H1 (cell line): ENCODE results near the gene SMTNL1. TPM values are rescaled to one million over a fixed set of nuclear protein-coding genes. Genes with fewer than 3 reads are reported as not detected.

Experiments
- CTCF ChIA-PET: fragments of 300-600 bp; sonication (Branson Sonifier 250); formaldehyde crosslinking; loops from one replicate; lab custom pipeline; 2021; ENCODE audit not compliant: partially characterized antibody; lab: Charles Lee
- POLR2A ChIA-PET: fragments of 300-600 bp; sonication (Branson Sonifier 250); formaldehyde crosslinking; loops from one replicate; lab custom pipeline; 2021; ENCODE audit warnings: inconsistent platforms; ENCODE audit not compliant: partially characterized antibody; lab: Charles Lee
- DNase-seq, 2 experiments: peaks; one replicate each; pipeline versions ENCODE4 v3.0.0 to v3.0.0-alpha.2; 2010 to 2022; ENCODE audit warnings: low spot score in 2 of 2, low read depth in 1 of 2, mixed read lengths in 1 of 2
- FAIRE-seq: peaks from 2 replicates; lab custom pipeline; 2011; peaks lifted over from hg19 to GRCh38; lab: Jason Lieb, UNC
- H2AFZ ChIP-seq: 2 replicates; pipeline ENCODE4 v1.8.1; 2012; ENCODE audit warnings: low read length, inconsistent platforms
- H2AK5ac ChIP-seq: 2 replicates; pipeline ENCODE4 v1.6.1; 2013; ENCODE audit warnings: low read depth, low read length
- H2BK120ac ChIP-seq: replicated peaks from 2 replicates; pipeline ENCODE3; 2013; ENCODE audit warnings: low read depth, low read length, inconsistent platforms
- H2BK12ac ChIP-seq: 2 replicates; pipeline ENCODE4 v1.6.1; 2013; ENCODE audit warnings: low read depth, low read length
- H2BK15ac ChIP-seq: 2 replicates; pipeline ENCODE4 v1.6.1; 2013; ENCODE audit warnings: low read length
- H2BK20ac ChIP-seq: 2 replicates; pipeline ENCODE4 v1.6.1; 2013; ENCODE audit warnings: low read length
- H2BK5ac ChIP-seq: 2 replicates; pipeline ENCODE4 v1.6.1; 2013; ENCODE audit warnings: low read depth, low read length
- H3K14ac ChIP-seq: 2 replicates; pipeline ENCODE4 v1.6.1; 2013; ENCODE audit warnings: inconsistent platforms; ENCODE audit not compliant: insufficient read length
- H3K18ac ChIP-seq: 2 replicates; pipeline ENCODE4 v1.6.1; 2013; ENCODE audit warnings: low read length; ENCODE audit errors: extremely low read depth
- H3K23ac ChIP-seq: 2 replicates; pipeline ENCODE4 v1.6.1; 2013; ENCODE audit warnings: inconsistent platforms; ENCODE audit not compliant: insufficient read length
- H3K23me2 ChIP-seq: 2 replicates; pipeline ENCODE4 v1.6.1; 2013; ENCODE audit warnings: low read depth, low read length
- H3K27ac ChIP-seq: 2 replicates; pipeline ENCODE4 v1.6.1; 2011; ENCODE audit warnings: low read depth, low read length, inconsistent platforms
- H3K27me3 ChIP-seq, 4 experiments: replicated peaks in 1 of 4; 1 replicate in 1 of 4; 2 replicates in 3 of 4; pipeline versions ENCODE4 v1.6.1 to v1.8.1; 2011 to 2013; ENCODE audit warnings: low read length in 3 of 4, mild to moderate bottlenecking in 3 of 4, inconsistent platforms in 2 of 4, mixed read lengths in 2 of 4, moderate library complexity in 1 of 4; ENCODE audit not compliant: control insufficient read depth in 3 of 4, insufficient read depth in 3 of 4; ENCODE audit errors: extremely low read depth in 1 of 4
- H3K36me3 ChIP-seq, 4 experiments: 2 replicates each; pipeline versions ENCODE4 v1.6.1 to v1.8.1; 2011 to 2013; ENCODE audit warnings: mild to moderate bottlenecking in 4 of 4, low read length in 3 of 4, moderate library complexity in 2 of 4, control low read depth in 1 of 4, inconsistent platforms in 1 of 4; ENCODE audit not compliant: insufficient read depth in 4 of 4, control insufficient read depth in 2 of 4
- H3K4ac ChIP-seq: replicated peaks from 2 replicates; pipeline ENCODE3; 2013; ENCODE audit warnings: low read length, low read depth, mixed read lengths, inconsistent platforms; ENCODE audit not compliant: insufficient read length
- H3K4me1 ChIP-seq, 4 experiments: replicated peaks in 1 of 4; 1 replicate in 1 of 4; 2 replicates in 3 of 4; pipeline versions ENCODE4 v1.6.1 to v1.8.1; 2011 to 2013; ENCODE audit warnings: low read length in 3 of 4, inconsistent platforms in 2 of 4, mixed read lengths in 1 of 4; ENCODE audit not compliant: insufficient read depth in 4 of 4, control insufficient read depth in 3 of 4
- H3K4me2 ChIP-seq, 2 experiments: 2 replicates each; pipeline versions ENCODE4 v1.6.1 to v1.8.1; 2011 to 2013; ENCODE audit warnings: low read depth in 2 of 2, low read length in 2 of 2, control low read depth in 1 of 2, inconsistent platforms in 1 of 2, mild to moderate bottlenecking in 1 of 2; ENCODE audit not compliant: insufficient read depth in 1 of 2
- H3K4me3 ChIP-seq, 4 experiments: fragments of 200-600, 300-600 bp in 1 of 4; sonication (generic), shearing (Covaris generic), sonication (Bioruptor Twin) in 1 of 4; 2 replicates each; pipeline versions ENCODE4 v1.5.1 to v1.8.1; 2011 to 2016; ENCODE audit warnings: low read length in 4 of 4, low read depth in 3 of 4, control low read depth in 2 of 4, inconsistent platforms in 2 of 4, mild to moderate bottlenecking in 2 of 4, mixed read lengths in 1 of 4, moderate library complexity in 1 of 4; ENCODE audit not compliant: insufficient read depth in 2 of 4; ENCODE audit errors: extremely low read depth in 1 of 4
- H3K56ac ChIP-seq: replicated peaks from 2 replicates; pipeline ENCODE3; 2013; ENCODE audit warnings: low read depth, mild to moderate bottlenecking, mixed read lengths, low read length, inconsistent platforms; ENCODE audit not compliant: insufficient read length
- H3K79me1 ChIP-seq: 2 replicates; pipeline ENCODE4 v1.6.1; 2013; ENCODE audit warnings: low read depth, low read length, control low read depth
- H3K79me2 ChIP-seq, 2 experiments: 2 replicates each; pipeline versions ENCODE4 v1.6.1 to v1.8.1; 2012 to 2013; ENCODE audit warnings: low read length in 2 of 2, mild to moderate bottlenecking in 2 of 2, inconsistent platforms in 1 of 2; ENCODE audit not compliant: insufficient read depth in 2 of 2, control insufficient read depth in 1 of 2
- H3K9ac ChIP-seq, 4 experiments: replicated peaks in 1 of 4; 1 replicate in 1 of 4; 2 replicates in 3 of 4; pipeline versions ENCODE4 v1.6.1 to v1.8.1; 2011 to 2013; ENCODE audit warnings: low read depth in 3 of 4, low read length in 3 of 4, control low read depth in 2 of 4, mild to moderate bottlenecking in 2 of 4, moderate library complexity in 2 of 4, inconsistent platforms in 1 of 4; ENCODE audit errors: extremely low read depth in 1 of 4
- H3K9me3 ChIP-seq, 2 experiments: 2 replicates each; pipeline versions ENCODE4 v1.6.1 to v1.8.1; 2012 to 2013; ENCODE audit warnings: mild to moderate bottlenecking in 2 of 2, moderate library complexity in 2 of 2, control low read depth in 1 of 2, inconsistent platforms in 1 of 2, low read depth in 1 of 2, low read length in 1 of 2, mixed read lengths in 1 of 2; ENCODE audit not compliant: insufficient read depth in 2 of 2
- H4K20me1 ChIP-seq, 2 experiments: replicated peaks in 1 of 2; 2 replicates each; pipeline versions ENCODE3 to v1.8.1; 2011 to 2013; ENCODE audit warnings: inconsistent platforms in 2 of 2, low read length in 2 of 2, mild to moderate bottlenecking in 1 of 2; ENCODE audit not compliant: insufficient read depth in 2 of 2, control insufficient read depth in 1 of 2
- H4K5ac ChIP-seq: 2 replicates; pipeline ENCODE4 v1.6.1; 2013; ENCODE audit warnings: low read length, low read depth, mixed read lengths, inconsistent platforms; ENCODE audit not compliant: insufficient read length
- H4K8ac ChIP-seq: 2 replicates; pipeline ENCODE4 v1.8.0; 2013; ENCODE audit warnings: mild to moderate bottlenecking, moderate library complexity, low read length, inconsistent platforms; ENCODE audit not compliant: insufficient read depth; ENCODE audit errors: extremely low read depth
- H4K91ac ChIP-seq: replicated peaks from 2 replicates; pipeline ENCODE3; 2013; ENCODE audit warnings: low read length, mixed read lengths, inconsistent platforms; ENCODE audit not compliant: insufficient read length
- CHD2 ChIP-seq: IDR thresholded peaks from 2 replicates; pipeline ENCODE4 v1.6.1; 2012; ENCODE audit warnings: low read length, improper control_type of control experiment
- E2F6 ChIP-seq: IDR thresholded peaks from 2 replicates; pipeline ENCODE4 v1.6.1; 2012; ENCODE audit warnings: inconsistent platforms
- FOSL1 ChIP-seq: IDR thresholded peaks from 2 replicates; pipeline ENCODE4 v1.6.1; 2011; ENCODE audit warnings: mild to moderate bottlenecking, low read depth, low read length, moderate library complexity; ENCODE audit not compliant: insufficient read depth
- GABPA ChIP-seq: IDR thresholded peaks from 2 replicates; pipeline ENCODE4 v1.6.1; 2011; ENCODE audit warnings: mild to moderate bottlenecking, low read length, moderate library complexity, borderline replicate concordance; ENCODE audit not compliant: insufficient read depth
- HDAC2 ChIP-seq, 2 experiments: fragments of 300-600 bp in 1 of 2; sonication (generic) in 1 of 2; IDR thresholded peaks; 2 replicates each; pipeline ENCODE4 v1.6.1; 2011 to 2012; ENCODE audit warnings: low read depth in 2 of 2, low read length in 2 of 2, mild to moderate bottlenecking in 2 of 2, moderate library complexity in 2 of 2, borderline replicate concordance in 1 of 2, inconsistent platforms in 1 of 2
- NRF1 ChIP-seq: IDR thresholded peaks from 2 replicates; pipeline ENCODE4 v1.6.1; 2011; ENCODE audit warnings: mild to moderate bottlenecking, low read depth, low read length, improper control_type of control experiment
- RAD21 ChIP-seq, 2 experiments: IDR thresholded peaks in 1 of 2; conservative IDR thresholded peaks in 1 of 2; 2 replicates each; pipeline ENCODE4 v1.6.1; 2011; ENCODE audit warnings: low read depth in 2 of 2, low read length in 2 of 2, improper control_type of control experiment in 1 of 2, inconsistent platforms in 1 of 2, mild to moderate bottlenecking in 1 of 2, moderate library complexity in 1 of 2
- SIRT6 ChIP-seq: IDR thresholded peaks from one replicate; pipeline ENCODE4 v1.7.1; 2012; ENCODE audit warnings: low read length, inconsistent platforms
- SIX5 ChIP-seq: IDR thresholded peaks from 2 replicates; pipeline ENCODE4 v1.6.1; 2011; ENCODE audit warnings: mild to moderate bottlenecking, low read depth, low read length
- SP1 ChIP-seq: IDR thresholded peaks from 2 replicates; pipeline ENCODE4 v1.6.1; 2011; ENCODE audit warnings: low read depth, low read length
- SP2 ChIP-seq: IDR thresholded peaks from 2 replicates; pipeline ENCODE4 v1.6.1; 2012; ENCODE audit warnings: mild to moderate bottlenecking, low read length, inconsistent platforms
- TBP ChIP-seq: IDR thresholded peaks from 2 replicates; pipeline ENCODE4 v1.6.1; 2011; ENCODE audit warnings: low read depth, low read length, improper control_type of control experiment
- TEAD4 ChIP-seq: IDR thresholded peaks from 2 replicates; pipeline ENCODE4 v1.6.1; 2012; ENCODE audit warnings: low read depth, low read length, inconsistent platforms, mixed read lengths
- WGBS, 2 experiments: shearing (Covaris generic) in 1 of 2; methylation state at CpG; one replicate each; pipeline versions ENCODE4 v1.1.6 to v1.1.7; 2013 to 2015; ENCODE audit warnings: low lambda C conversion rate in 2 of 2, mixed read lengths in 2 of 2, inconsistent platforms in 1 of 2, low coverage in 1 of 2, missing lambda C conversion rate in 1 of 2; ENCODE audit not compliant: insufficient replicate concordance in 2 of 2, insufficient coverage in 1 of 2, insufficient read length in 1 of 2; ENCODE audit errors: extremely low coverage in 1 of 2, missing lambda C conversion rate in 1 of 2; 5-methylcytosine and 5-hydroxymethylcytosine counted together
- polyA plus RNA-seq, 7 experiments: library from polyadenylated mRNA; depleted of rRNA in 3 of 7; stranded (reverse) in 5 of 7; unstranded in 2 of 7; fragments of >200 nt in 5 of 7; fragments of 200-250 nt in 2 of 7; gene quantifications; 1 replicate in 5 of 7; 2 replicates in 1 of 7; 4 replicates in 1 of 7; pipeline versions ENCODE4 v1.2.1 to v1.2.3, GENCODE V29; 2011 to 2013; ENCODE audit warnings: missing spikeins in 2 of 7, mixed read lengths in 2 of 7
- total RNA-seq: library from RNA; stranded (reverse); fragmentation: NEBNext Ultra II Directional; extraction: Animal tissue kit (Norgen Biotek cat#: 25700); gene quantifications from 2 replicates; pipeline ENCODE4 v1.2.1, GENCODE V29; 2021

The SMTNL1 gene
- total and polyA plus RNA-seq, 2 of the 8 experiments (the other 6 are each of a cell fraction or from before 2014, with no cell fraction given) = 0.18 TPM; not detected in 1

GRCh38 chr11:57588046-57588710 lies 50.8 kb downstream of the SMTNL1 start:
- no peaks in the 10 kb centered on the region for H3K79me1 ChIP-seq
- H2BK15ac ChIP-seq = no peak overlapping the region
- no peaks in the 10 kb centered on the region for H3K27me3 ChIP-seq
- no peak overlapping the region for H2AFZ ChIP-seq
- no peak overlapping the region for H2BK20ac ChIP-seq
- H3K23me2 ChIP-seq = no peaks in the 10 kb centered on the region; the same call in 1 of the 2 replicates
- ChIA-PET POLR2A (interaction anchor here (1.4 to 51.1 kb wide), 2 partner anchors 11 to 56 kb away, joined by 3 to 1546 read pairs; partner anchors contain the start of genes CLP1 and YPEL4), CTCF (interaction anchor here (0.9 to 1.4 kb wide), 3 partner anchors 34 to 56 kb away, joined by 3 to 6 read pairs (median 3); no protein-coding TSS in a partner anchor)
- no peaks in the 10 kb centered on the region for H4K20me1 ChIP-seq
- H4K8ac ChIP-seq = no peak overlapping the region
- H3K14ac ChIP-seq = no peak overlapping the region
- H3K9me3 ChIP-seq = no peaks in the 10 kb centered on the region
- no peak overlapping the region for H2BK12ac ChIP-seq
- DNase-seq (no peak), FAIRE-seq (no peak)
- no peak overlapping the region for H3K4ac ChIP-seq
- H3K56ac ChIP-seq = no peak overlapping the region
- H3K27ac ChIP-seq = no peak overlapping the region
- no peaks in the 10 kb centered on the region for H3K4me1 ChIP-seq
- no peak overlapping the region for H3K23ac ChIP-seq
- H3K9ac ChIP-seq = no peak overlapping the region
- no peak overlapping the region for H2BK5ac ChIP-seq
- H4K91ac ChIP-seq = no peak overlapping the region
- no peak for TF ChIP-seq HDAC2 (IDR thresholded peaks at IDR 0.05; ENCODE audit: borderline replicate concordance in 1 of 2, low read depth in 2 of 2, low read length in 2 of 2)
- no peak for TF ChIP-seq GABPA
- TF ChIP-seq TBP = no peak
- TF ChIP-seq SIRT6 = no peak
- TF ChIP-seq NRF1 = no peak
- TF ChIP-seq RAD21 (IDR thresholded peaks at IDR 0.05 in 1 of 2, conservative IDR thresholded peaks at IDR 0.05 in 1 of 2; ENCODE audit: low read depth in 2 of 2, low read length in 2 of 2) = no peak
- no peak for TF ChIP-seq SP2
- TF ChIP-seq SP1 = no peak
- TF ChIP-seq E2F6 = no peak
- no peak for TF ChIP-seq TEAD4
- TF ChIP-seq SIX5 = no peak
- TF ChIP-seq CHD2 = no peak
- TF ChIP-seq FOSL1 = no peak
- H3K79me2 ChIP-seq = no peaks in the 10 kb centered on the region
- no peak overlapping the region for H3K18ac ChIP-seq
- no peak overlapping the region for H3K4me2 ChIP-seq
- H2BK120ac ChIP-seq = no peak overlapping the region
- WGBS, 2 experiments = 85% methylated on average over 3 of the region's 3 CpGs; no CpG with 5 or more reads in 1 of the 2 experiments
- H3K4me3 ChIP-seq = no peak overlapping the region
- H4K5ac ChIP-seq = no peak overlapping the region
- no peaks in the 10 kb centered on the region for H3K36me3 ChIP-seq
- no peak overlapping the region for H2AK5ac ChIP-seq
